ENCODE measurements around the gene MEPCE. TPM values are rescaled to one million over a fixed set of nuclear protein-coding genes. Genes with fewer than 3 reads are reported as not detected.

The MEPCE gene
- total RNA-seq, 1 experiment from 2014 or later, result 70.3 TPM

- no TSS peak for BruUV-seq (replicated peaks)
These were observed 2.4 kb downstream of the MEPCE start for GRCh38 chr7:100432053-100432452.

GRCh38 chr7:100432621-100433275 is 3.1 kb downstream of the MEPCE start:
- Histone ChIP-seq H3K79me2 (ENCODE audit: low read depth) (peaks cover 61% of the 10 kb centered on the region), H3K4me2 (peak overlapping the region; percentile 80), H3K9me3 (ENCODE audit: insufficient read depth, low read depth) (no peaks in the 10 kb centered on the region), H3K4me1 (replicated peaks; ENCODE audit: insufficient read depth) (peaks cover 44% of the 10 kb centered on the region), H3K36me3 (ENCODE audit: low read depth) (peaks cover 26% of the 10 kb centered on the region; the same call in 1 of the 2 replicates), H3K9me2 (ENCODE audit: insufficient read depth) (no peaks in the 10 kb centered on the region), H4K20me1 (ENCODE audit: insufficient read depth) (peaks cover 6% of the 10 kb centered on the region), H2AFZ (no peak overlapping the region), H3K27me3 (ENCODE audit: insufficient read depth, low read depth) (no peaks in the 10 kb centered on the region), H3K27ac (no peak overlapping the region), H3K4me3 (no peak overlapping the region; the same call in 1 of the 2 replicates), H3F3A (ENCODE audit: insufficient read depth, low read depth) (peaks cover 52% of the 10 kb centered on the region)
- DNase-seq, result no peak
- intact Hi-C loops (cut with micrococcal nuclease; ENCODE audit: unreplicated experiment), result no loop called here
- ChIA-PET POLR2A (ENCODE audit: unreplicated experiment) (interaction anchor here (0.6 kb wide), 1 partner anchor 420 kb away, joined by 4 read pairs; the partner anchor contains the start of gene SLC12A9), CTCF (interaction anchor here (0.5 kb wide), 1 partner anchor 294 kb away, joined by 4 read pairs; no protein-coding TSS in a partner anchor)
- no TSS peak for BruUV-seq (replicated peaks)
- TF ChIP-seq EZH2 (IDR thresholded peaks at IDR 0.05; ENCODE audit: low read depth) (no peak), CTCF (conservative IDR thresholded peaks at IDR 0.05) (no peak)

More at GRCh38 chr7:100432053-100432452, 2.4 kb downstream of the MEPCE start:
- intact Hi-C loops (cut with micrococcal nuclease; ENCODE audit: unreplicated experiment), result no loop called here
- Histone ChIP-seq H3K27ac (no peak overlapping the region), H3K9me3 (ENCODE audit: insufficient read depth, low read depth) (no peaks in the 10 kb centered on the region), H3K79me2 (ENCODE audit: low read depth) (peaks cover 61% of the 10 kb centered on the region), H3K27me3 (ENCODE audit: insufficient read depth, low read depth) (no peaks in the 10 kb centered on the region), H2AFZ (no peak overlapping the region), H3K9me2 (ENCODE audit: insufficient read depth) (no peaks in the 10 kb centered on the region), H4K20me1 (ENCODE audit: insufficient read depth) (peaks cover 6% of the 10 kb centered on the region), H3K4me3 (no peak overlapping the region; the same call in 1 of the 2 replicates), H3K4me2 (peak overlapping the region; percentile 80), H3F3A (ENCODE audit: insufficient read depth, low read depth) (peaks cover 47% of the 10 kb centered on the region), H3K36me3 (ENCODE audit: low read depth) (peaks cover 26% of the 10 kb centered on the region; the same call in 1 of the 2 replicates), H3K4me1 (replicated peaks; ENCODE audit: insufficient read depth) (peaks cover 45% of the 10 kb centered on the region)
- ChIA-PET POLR2A (ENCODE audit: unreplicated experiment) (interaction anchor here (0.6 kb wide), 1 partner anchor 421 kb away, joined by 4 read pairs; the partner anchor contains the start of gene SLC12A9), CTCF (no interaction called here)
- DNase-seq, result no peak
- TF ChIP-seq CTCF (conservative IDR thresholded peaks at IDR 0.05) (no peak), EZH2 (IDR thresholded peaks at IDR 0.05; ENCODE audit: low read depth) (no peak)

GRCh38 chr7:100433276-100433591 is 3.6 kb downstream of the MEPCE start:
- Histone ChIP-seq H3K9me3 (ENCODE audit: insufficient read depth, low read depth) (no peaks in the 10 kb centered on the region), H3K27me3 (ENCODE audit: insufficient read depth, low read depth) (no peaks in the 10 kb centered on the region), H3K4me2 (0 out of 2 replicates have a peak overlapping the region, but pooled peaks have one; percentile 17), H4K20me1 (ENCODE audit: insufficient read depth) (peaks cover 6% of the 10 kb centered on the region), H3K9me2 (ENCODE audit: insufficient read depth) (no peaks in the 10 kb centered on the region), H3K36me3 (ENCODE audit: low read depth) (peaks cover 26% of the 10 kb centered on the region; the same call in 1 of the 2 replicates), H2AFZ (no peak overlapping the region), H3F3A (ENCODE audit: insufficient read depth, low read depth) (peaks cover 54% of the 10 kb centered on the region), H3K27ac (no peak overlapping the region), H3K79me2 (ENCODE audit: low read depth) (peaks cover 61% of the 10 kb centered on the region), H3K4me3 (no peak overlapping the region), H3K4me1 (replicated peaks; ENCODE audit: insufficient read depth) (peaks cover 40% of the 10 kb centered on the region)
- TF ChIP-seq EZH2 (IDR thresholded peaks at IDR 0.05; ENCODE audit: low read depth), result no peak
- no peak for TF ChIP-seq CTCF (conservative IDR thresholded peaks at IDR 0.05)
- CTCF ChIA-PET, result interaction anchor here (0.5 kb wide), 1 partner anchor 294 kb away, joined by 4 read pairs; no protein-coding TSS in a partner anchor
- intact Hi-C loops (cut with micrococcal nuclease; ENCODE audit: unreplicated experiment), result no loop called here
- DNase-seq, result no peak
- POLR2A ChIA-PET (ENCODE audit: unreplicated experiment), result no interaction called here
- BruUV-seq (replicated peaks), result no TSS peak
